GM18498 (cell line): Measurements from ENCODE around the gene ANAPC15.

Source experiments
- ATAC-seq: cut with Tn5 transposase; IDR thresholded peaks from one replicate; pipeline ENCODE4 v1.9.1; 2021; ENCODE audit warnings: mild to moderate bottlenecking, moderate library complexity; ENCODE audit not compliant: unreplicated experiment

Gene ANAPC15

DNA sequence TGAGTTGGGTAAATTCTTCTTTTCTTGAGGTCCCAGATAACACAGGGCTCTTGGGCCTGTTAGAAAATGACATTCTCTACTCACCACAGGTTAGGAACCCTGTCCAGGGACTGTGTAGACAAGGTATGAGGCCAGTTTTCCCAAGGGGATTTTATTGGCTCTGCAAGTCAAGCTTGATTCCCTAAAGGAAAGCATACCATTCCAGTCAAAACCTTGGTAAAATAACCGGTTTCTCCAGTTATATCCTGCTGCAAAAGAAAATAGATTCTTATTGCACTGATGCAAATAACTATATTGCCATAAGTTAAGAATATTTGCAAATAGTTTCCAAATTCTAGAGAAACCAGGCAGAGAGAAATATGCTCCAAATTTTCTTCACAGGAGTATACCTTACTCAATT lies 13.5 kb upstream of the ANAPC15 start:
- no peak for ATAC-seq

DNA sequence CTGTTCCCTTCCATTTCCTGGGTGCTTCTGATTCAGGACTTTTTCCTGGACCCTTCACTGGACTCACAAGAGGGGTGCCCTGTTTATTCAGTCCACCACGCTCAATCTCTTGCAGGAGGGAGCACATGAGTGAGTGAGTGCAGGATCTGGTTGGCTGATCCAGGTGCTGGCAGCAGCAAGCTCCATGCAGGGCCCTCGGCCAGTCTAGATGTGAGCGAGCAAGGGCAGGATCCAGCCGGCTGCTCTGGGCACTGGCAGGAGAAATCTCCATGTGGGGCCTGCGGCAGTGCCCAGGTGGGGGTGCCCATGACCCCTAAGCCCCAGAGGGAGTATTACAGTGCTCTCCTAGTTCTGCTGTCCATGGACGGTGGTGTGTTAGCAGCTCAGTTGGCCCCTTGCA lies 11.6 kb upstream of the ANAPC15 start:
- ATAC-seq = no peak

DNA sequence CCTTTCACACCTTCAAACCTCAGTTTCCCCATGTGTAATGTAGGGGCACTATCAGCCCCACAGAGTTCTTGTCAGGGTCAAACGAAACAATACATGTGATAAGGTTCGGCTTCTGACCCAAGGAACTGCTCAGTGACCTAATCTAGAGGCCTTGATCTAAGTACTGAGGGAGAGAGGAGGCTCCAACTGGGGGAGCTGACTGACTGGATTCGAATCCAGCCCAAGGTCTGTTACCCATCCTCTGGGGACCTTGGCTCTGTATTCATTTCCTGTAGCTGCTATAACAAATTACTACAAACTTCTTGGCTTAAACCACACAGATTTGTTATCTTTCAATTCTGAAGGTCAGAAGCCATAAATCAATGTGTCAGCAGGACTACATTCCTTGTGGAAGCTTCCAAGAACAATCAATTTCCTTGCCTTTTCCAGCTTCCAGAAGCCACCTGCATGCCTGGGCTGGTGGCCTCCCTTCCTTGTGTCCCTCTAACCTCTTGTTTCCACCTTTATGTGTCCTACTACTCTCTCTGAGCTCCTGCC lies 10.7 kb upstream of the ANAPC15 start:
- ATAC-seq = no peak

DNA sequence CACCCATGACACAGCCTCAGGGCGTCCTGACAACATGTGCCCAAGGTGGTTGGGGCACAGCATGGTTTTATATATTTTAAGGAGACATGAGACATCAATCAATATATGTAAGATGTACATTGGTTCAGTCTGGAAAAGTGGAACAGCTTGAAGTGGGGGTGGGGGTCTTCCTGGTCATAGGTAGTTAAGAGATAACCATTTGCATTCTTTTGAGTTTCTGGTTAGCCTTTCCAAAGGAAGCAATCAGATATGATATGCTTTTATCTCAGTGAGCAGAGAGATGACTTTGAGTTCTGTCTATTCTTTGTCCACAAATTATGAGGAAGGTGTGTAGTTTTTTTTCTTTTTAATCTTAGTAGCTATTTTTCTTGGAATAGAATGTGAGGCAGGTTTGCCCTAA lies 10.1 kb upstream of the ANAPC15 start:
- no peak for ATAC-seq

DNA sequence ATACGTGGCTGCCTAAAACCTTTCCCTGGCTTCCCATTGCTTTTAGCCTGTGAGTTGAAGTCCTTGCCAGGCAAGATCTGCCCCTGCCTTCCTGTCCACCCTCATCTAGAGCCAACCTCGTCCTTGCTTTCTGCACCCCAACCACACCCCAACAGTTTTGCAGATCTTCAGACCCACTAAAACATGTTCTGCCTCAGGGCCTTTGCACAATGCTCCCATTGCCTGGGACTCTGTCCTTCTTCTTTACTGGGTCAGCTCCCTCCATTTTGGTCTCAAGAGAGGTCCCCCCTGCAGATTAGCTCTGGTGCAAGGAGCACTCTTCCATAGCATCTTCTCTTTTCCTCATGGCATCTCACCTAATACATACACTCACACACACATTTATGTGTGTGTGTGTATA lies 8.4 kb upstream of the ANAPC15 start:
- no peak for ATAC-seq

DNA sequence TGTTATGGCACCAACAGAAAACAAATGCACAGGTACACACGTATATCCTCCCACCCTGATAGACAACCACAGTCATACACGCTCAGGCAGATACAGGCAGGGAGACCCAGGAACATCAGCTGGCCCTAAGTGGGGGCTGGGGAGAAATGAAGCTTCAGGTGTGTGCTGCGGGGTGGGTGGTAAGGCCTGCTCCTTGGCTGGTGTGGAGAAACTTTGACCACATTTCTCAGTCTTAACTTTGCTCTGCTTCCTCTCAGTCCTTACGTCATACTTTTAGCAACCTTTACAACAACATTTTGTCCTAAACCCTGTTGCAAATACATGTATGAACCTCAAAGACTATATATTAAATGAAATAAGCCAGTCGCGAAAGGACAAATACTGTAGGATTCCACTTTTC lies 6.7 kb upstream of the ANAPC15 start:
- no peak for ATAC-seq

DNA sequence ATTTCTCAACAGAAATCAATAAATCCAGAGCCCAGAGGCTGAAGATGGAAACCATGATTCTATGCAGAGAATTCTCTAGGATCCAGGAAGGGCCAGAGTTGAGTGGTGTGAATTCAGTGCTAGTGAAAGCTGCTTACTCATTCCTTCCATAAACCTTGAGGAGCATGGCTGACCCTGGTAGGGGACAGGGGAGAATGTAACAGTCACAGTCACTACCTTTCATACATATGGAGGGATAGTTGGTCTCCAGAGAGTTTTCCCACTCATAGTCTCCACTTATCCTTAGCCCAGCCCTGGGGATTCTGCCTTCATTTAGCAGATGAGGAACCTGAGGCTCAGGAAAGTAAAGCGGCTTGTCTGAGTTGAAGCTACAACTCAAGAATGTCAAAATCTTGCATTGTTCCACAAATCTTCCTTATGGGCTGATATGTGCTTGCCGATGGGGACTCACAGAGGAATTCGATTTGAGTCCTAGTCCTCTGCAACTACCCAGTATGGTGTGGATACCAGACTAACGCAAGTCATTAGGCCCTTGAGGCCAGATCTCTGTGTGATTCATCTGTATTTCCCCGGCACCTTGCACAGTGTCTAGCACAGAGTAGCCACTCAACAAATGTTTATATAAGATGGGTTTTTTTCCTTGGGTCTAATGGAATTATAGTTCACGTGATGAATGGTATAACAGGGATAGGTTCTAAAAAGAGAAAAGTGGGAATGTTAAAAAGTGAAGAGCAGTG lies 3.7 kb upstream of the ANAPC15 start:
- no peak for ATAC-seq

DNA sequence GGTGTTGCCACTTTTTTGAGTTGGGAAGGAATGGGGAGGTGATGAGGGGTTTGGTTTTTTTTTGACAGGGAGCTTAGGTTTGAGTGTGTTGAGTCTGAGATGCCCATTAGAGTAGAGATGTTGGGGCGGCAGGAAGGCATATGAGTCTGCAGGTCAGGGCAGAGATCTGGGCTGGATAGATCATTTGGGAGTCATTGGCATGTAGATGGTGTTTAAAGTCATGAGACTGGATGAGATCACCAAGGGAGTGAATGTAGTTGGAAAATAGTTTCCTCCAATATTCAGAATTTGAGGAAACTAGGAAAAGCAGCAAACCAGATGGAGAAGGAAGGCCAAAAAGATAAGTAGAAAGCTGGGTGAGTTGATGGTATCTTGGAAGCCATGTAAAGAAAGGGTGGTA lies 2.1 kb upstream of the ANAPC15 start:
- no peak for ATAC-seq

DNA sequence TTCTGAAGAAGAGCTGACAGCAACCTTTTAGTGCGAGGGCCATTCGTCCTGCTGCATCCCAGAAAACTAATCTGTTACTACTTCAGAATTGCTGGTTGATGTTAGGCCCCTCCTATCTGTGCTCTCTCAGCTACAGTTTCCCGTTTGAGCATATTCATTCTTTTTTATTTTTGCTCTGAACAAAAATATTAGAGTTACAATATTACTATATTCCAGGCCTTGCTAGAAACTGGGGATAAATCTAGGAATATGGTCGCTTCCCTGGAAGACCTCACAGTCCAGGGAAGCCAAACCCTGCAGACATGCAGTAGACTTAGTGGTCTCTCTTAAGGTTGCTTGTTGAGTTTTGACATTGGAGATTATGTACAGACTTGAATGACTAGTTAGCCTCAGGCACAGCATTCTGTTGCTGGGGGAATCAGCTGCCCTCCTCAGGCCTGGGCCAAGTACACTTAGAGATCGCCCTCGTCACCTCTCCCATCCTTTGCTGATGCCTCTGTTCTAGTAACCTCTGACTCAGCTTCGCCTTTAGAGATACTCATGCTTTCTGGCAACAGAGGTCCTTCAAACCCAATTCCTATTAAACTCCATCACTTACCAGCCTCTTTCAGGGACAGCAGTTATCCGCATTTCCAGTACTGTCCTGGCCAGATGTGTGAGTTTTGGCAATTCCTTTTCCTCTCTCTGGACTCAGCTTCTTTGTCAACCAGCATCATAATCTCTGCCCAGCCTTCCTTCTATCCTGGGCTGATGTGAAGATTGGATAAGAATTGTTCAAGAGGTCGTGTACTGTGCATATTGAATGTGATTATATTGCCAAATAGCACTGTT lies 698 bp upstream of the ANAPC15 start:
- no peak for ATAC-seq

DNA sequence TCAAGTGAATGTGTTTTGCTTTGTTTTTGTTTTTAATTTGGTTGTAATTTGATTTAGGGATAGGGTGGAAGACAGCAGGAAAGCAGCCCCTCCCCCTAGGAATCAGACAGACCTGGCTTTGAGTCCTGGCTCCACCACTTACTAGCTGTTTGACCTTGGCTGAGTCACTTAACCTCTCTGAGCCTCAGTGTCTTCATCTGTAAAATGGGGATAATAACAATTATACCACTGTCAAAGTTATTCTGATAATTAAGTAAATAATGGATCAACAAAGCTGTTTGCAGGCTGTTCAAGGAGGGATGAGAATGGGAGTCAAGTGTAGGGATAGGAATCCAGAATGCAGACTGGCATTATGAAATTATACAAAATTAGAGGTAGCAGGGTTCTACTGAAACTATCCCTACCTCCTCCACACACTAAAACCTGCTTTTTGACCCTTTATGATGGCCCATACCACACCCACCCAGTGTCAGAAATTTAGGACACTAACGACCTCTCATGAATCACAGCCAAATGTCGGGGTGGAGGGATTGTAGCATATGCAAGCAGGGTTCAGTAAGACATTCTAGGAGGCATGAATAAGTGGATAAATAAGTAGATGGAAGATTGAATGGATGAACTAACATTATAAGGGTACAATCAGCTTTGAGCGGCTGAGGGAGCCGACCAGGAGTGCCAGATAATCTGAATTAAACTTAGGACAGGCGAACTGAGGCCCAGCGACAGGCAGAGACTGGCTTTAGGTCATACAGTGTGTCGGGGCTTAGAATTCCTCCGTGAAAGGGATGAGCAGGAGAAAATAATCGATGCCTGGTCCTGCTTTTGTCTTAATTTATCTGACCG lies 974 bp downstream of the ANAPC15 start:
- peak; percentile 0 for ATAC-seq

DNA sequence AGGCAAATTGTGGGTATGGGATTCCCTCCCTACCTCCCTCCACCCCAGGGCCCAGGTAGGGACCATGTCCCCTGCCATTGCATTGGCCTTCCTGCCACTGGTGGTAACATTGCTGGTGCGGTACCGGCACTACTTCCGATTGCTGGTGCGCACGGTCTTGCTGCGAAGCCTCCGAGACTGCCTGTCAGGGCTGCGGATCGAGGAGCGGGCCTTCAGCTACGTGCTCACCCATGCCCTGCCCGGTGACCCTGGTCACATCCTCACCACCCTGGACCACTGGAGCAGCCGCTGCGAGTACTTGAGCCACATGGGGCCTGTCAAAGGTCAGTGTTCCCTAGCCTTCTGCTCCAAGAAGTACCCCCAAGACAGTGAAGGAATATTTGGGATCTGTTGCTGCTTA lies 6.6 kb downstream of the ANAPC15 start, which contains the start of gene TOMT:
TSS of gene TOMT (plus strand) at position 37 of the 400 bp plus-strand sequence. CDS start at position 65, 28 bp downstream.
- ATAC-seq = no peak

DNA sequence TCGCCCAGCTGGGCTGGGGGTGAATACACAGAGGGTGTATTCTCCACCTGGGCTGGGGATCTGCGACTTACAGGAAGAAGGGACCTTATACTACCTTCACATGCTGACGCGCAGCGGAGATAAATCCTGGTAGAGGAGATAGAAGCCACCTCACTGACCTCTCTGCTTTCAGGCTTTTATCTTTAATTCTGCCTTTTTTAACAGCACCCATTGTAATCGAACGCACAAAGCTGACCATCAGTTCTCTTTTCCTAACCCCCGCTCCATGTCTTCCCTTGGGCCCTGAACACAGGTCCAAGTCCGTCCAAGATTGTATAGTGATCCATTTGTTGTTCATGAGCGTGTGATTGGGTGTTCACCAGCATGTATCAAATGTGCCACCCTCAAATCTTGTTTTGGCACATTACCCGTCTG lies 8.7 kb downstream of the ANAPC15 start:
- ATAC-seq = no peak

DNA sequence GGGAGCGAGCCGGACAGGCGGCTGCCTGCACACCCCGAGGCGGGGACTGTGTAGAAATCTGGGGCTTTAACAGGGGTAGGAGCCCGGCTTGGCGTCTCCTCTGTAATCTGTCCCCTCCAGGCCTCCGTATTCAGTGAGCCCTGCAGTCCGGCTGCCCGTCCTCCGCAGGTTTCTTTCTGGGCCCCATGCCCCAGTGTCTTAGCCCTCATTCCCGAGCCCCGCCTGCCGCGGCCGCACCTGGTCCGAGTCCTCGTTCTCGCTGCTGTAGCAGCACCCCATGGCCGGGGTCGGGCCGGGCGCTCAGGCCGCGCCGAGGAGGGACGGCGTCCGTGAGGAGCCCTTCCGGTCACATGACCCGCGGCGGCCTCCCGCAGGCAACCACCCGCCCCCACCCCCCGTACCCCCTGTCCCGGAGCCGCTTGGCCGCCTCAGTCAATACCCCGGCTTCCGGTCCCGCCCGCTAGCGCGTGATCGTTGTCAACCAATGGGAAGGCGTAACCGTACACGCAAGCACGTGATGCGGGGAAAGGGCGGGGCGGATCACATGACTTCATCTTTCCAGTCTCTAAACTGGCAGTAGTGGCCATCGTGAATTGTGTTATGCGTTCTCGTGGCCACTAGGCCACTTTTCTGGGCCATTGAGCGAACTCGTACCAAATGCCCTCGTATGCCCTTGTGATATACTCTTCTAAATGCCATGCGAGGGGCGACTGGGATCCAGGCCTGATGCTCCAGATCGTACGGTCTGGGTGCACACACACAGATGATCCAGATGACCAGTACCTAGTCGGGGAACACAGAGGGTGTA lies 9.3 kb downstream of the ANAPC15 start, which contains the start of gene LAMTOR1:
TSS of gene LAMTOR1 (minus strand) at position 352 of the 808 bp plus-strand sequence. CDS start at position 279, 73 bp downstream.
- ATAC-seq = peak; percentile 91

DNA sequence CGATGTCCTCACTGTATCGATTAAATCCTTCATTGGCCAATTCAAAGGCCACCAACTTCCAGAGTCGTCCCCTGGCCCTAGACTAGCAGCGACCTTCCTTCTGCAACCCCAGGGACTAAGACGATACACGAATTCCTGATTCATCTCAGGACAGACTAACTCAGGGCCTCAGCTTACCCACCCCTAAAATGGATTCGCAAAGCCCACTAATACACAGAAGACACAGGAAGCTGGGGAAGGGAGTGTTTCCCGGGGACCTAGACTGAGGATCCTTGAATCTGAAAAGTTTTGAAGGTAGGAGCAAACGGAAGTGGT lies 9.9 kb downstream of the ANAPC15 start:
- no peak for ATAC-seq

DNA sequence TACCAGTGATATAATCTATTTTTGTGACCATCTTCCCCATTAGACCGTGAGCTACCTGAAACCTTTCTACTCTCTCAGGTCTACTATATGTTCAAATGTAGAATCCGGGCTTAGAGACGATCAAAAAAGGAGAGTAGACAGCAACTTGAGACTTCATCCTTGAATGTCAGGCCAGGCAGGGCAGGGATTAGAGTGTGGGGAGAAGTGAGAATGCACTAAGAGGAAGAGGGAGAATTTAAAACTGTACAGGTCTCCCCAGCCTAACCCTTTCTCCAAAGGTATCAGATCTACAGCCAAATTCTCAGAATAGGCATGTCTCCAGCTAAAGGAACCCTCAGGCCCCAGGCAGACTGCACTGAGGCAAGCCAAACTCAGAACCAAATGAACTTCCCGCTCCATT lies 10.3 kb downstream of the ANAPC15 start:
- ATAC-seq = no peak

DNA sequence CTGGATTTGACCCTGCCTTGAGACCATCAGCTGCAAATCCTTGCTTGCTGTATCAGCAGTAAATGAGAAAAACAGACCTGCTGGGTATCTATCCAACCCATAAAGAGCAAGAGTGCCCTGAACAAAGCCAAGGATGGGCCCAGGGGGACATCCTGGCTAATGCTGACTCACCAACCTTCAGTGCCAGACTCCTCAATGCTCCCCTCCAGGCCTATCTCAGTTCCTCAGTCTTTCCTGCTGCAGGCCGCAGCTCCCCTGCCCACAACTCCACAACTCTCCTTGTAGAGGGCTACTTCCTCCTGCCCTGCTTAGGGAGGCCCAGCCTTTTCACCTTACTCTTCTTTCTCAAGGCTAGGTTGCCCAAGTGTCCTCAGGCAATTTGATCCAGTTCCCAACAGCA lies 12.0 kb downstream of the ANAPC15 start:
- no peak for ATAC-seq

DNA sequence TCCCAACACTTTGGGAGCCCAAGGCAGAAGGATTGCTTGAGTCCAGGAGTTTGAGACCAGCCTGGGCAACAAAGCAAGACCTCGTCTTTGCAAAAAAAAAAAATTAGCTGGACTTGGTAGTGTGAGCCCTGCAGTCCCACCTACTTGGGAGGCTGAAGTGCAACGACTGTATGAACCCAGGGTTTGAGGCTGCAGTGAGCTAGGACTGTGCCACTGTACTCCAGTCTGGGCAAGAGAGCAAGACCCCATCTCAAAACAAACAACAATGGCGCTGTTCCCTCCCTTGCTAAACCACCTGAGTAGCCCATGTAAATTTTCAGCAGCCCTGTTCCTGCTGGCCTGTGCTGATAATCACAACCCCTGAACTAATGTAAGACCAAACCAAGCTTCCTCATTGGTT lies 12.5 kb downstream of the ANAPC15 start:
- no peak for ATAC-seq

DNA sequence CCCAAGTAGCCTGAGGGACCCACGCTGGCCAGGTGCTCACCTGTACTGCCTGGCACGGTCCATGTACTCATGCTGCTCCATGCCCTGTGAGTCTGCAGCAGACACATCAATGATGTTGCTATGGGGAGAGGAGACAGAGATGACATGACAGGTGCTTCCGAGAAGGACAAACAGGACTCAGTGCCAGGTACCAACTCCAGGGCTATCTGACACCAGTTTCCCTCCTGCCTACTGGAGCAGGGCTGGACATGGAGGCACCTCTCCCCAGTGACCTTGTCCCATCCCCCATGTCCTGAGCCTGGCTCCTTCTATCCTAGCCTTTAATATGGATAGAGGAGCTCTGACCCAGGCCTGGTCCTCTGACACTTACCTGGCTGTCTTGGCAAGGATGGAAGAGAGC lies 13.8 kb downstream of the ANAPC15 start:
- no peak for ATAC-seq

DNA sequence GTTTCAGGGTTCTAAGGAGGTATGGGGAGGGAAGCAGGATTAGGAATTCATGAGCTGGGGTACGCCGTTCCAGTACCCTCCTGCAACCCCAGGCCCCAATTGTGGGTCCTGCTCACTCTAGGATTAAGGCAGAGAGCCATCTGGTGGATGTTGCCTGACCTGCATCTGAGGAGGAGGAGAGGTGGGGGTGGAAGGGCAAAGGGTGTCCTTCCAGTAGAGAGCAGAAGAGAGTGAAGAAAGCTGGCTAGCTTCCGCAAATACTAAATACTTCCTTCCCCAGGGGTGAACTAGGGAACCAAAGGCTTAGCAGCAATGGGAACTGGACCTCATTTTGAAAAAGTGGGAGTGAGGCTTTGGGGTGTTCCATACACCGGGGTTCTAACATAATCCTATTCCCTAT lies 21.2 kb downstream of the ANAPC15 start:
- ATAC-seq = no peak

DNA sequence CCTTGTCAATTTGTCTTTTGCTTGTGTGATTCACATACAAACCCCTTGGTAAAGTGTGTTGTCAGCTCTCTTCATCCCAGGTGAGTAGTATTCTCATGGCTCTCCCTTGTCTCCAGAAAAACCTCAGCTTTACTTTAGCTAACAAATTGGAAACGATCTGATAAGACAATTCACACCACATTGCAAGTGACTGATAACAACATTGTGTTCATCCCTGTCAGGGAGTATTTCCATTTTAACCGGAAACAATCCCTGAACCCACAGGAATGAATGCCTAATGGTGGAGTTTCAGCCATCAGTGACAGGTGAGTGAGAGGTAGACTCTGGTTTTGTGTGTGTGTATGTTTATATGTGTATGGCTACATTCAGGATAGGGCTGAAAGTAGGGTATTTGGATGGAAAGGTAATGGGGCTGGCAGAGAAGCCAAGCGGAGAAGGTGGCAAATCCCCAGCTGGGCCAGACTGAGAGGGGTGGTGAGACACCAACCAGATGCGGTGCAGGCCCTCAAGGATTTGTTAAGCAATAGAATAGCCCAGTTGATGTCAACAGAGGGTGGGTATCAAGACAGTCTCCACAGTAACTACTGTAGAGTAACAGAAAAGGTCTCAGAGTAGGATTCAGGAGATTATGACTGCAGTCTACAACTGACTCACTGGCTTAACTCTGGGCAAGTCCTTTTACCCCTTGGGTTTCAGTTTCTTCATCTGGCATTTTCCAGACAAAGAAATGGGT lies 24.3 kb downstream of the ANAPC15 start:
- ATAC-seq = no peak
